ENCODE results near the gene KMT2B.
A peak's percentile ranks its signal among the peaks of the same experiment; 100 is the strongest.

Gene KMT2B

DNA sequence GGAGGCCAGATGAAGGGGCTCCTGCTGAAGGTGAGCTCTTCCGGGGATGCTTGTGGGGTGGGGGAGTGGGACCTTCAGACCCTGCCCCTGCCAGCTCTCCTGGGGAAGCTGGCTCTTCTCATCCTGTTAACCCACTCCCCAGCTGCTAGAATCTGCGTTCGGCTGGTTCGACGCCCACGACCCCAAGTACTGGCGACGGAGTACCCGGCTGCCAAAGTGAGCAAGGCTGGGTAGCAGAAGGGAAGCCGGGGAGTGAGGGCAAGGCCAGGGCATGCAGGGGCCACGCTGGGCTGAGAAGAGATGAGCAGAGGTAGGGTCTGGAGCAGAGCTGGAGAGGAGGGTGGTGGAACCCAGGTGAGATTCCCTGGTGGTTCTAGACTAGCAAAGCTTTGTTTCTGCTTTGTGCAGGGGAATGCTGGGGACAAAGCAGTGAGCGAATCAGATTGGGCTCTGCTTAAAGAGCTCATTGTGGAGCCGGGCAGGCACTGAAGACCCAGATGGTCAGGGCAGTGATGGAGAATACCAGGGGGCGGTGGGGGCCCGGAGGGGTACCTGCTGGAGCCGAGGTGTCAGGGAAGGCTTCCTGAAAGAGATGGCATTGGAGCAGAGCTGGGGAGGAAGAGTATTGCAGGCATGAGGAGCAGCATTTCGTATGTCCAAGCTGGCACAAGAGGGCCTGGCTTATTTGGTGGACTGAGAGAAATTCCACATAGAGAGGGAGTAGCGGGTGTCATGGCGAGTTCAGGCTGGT lies 10.3 kb downstream of the KMT2B start:
- Mint-ChIP-seq H3K9me3 (no peaks in the 10 kb centered on the region), H3K4me3 (no peak overlapping the region), H3K36me3 (peaks cover 100% of the 10 kb centered on the region), H3K4me1 (peaks cover 16% of the 10 kb centered on the region), H3K27ac (peak overlapping the region; percentile 82)
- DNase-seq (ENCODE audit: low spot score in 2 of 2) = no peak
- no peak for ATAC-seq

DNA sequence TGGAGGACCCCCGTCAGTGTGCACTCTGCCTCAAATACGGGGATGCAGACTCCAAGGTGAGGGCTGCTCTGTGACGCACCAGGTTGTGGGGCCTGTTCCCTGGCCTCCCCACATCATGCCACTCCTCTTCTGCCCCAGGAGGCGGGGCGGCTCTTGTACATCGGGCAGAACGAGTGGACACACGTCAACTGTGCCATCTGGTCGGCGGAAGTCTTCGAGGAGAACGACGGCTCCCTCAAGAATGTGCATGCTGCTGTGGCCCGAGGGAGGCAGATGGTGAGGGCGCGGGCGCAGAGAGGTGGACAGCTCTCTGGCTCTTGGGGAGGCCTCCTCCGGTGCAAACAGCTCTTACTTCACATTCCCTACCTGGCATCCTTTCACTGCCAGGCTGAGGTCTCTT lies 11.2 kb downstream of the KMT2B start:
- Mint-ChIP-seq H3K36me3 (peaks cover 100% of the 10 kb centered on the region), H3K4me3 (no peak overlapping the region), H3K4me1 (peaks cover 20% of the 10 kb centered on the region), H3K27ac (no peak overlapping the region), H3K9me3 (no peaks in the 10 kb centered on the region)
- DNase-seq (ENCODE audit: low spot score in 2 of 2) (no peak), ATAC-seq (no peak)

GRCh38 chr19:35729763-35730162 lies 12.0 kb downstream of the KMT2B start:
- Mint-ChIP-seq H3K27ac (peak overlapping the region; percentile 20), H3K36me3 (peaks cover 100% of the 10 kb centered on the region), H3K4me1 (peaks cover 28% of the 10 kb centered on the region), H3K9me3 (no peaks in the 10 kb centered on the region), H3K4me3 (no peak overlapping the region)
- no peak for DNase-seq (ENCODE audit: low spot score in 2 of 2)
- ATAC-seq = no peak

- no peak for ATAC-seq
- Mint-ChIP-seq H3K36me3 (peaks cover 100% of the 10 kb centered on the region), H3K9me3 (no peaks in the 10 kb centered on the region), H3K4me1 (peaks cover 32% of the 10 kb centered on the region), H3K27ac (no peak overlapping the region), H3K4me3 (no peak overlapping the region)
- DNase-seq (ENCODE audit: low spot score in 2 of 2) = no peak
Observed at GRCh38 chr19:35730326-35730725, 12.5 kb downstream of the KMT2B start.

DNA sequence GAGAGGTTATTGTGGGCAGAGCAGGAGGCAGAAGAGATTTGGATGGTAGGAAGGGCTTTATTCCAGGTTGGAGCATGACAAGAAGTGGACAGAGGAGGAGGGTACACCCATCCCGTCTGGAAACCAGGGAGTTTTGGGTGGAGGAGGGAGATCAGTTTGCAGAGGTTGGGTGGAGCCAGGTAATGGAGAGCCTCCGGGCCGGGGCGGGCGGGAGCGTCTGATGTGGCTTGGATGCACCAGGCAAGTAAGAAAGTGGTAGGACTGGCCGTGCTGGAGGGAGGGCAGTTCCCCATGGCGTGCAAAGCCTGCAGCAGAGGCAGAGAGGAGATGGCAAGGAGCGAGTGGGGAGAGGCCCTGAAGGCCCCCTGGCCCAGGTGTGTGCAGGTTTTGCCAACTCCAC lies 13.6 kb downstream of the KMT2B start:
- H3K27ac Mint-ChIP-seq = peak overlapping the region; percentile 64
- H3K36me3 Mint-ChIP-seq = peaks cover 100% of the 10 kb centered on the region
- H3K4me1 Mint-ChIP-seq = peaks cover 31% of the 10 kb centered on the region
- no peak overlapping the region for H3K4me3 Mint-ChIP-seq
- ATAC-seq = no peak
- no peaks in the 10 kb centered on the region for H3K9me3 Mint-ChIP-seq
- no peak for DNase-seq (ENCODE audit: low spot score in 2 of 2)

- peak overlapping the region; percentile 29 for H3K27ac Mint-ChIP-seq
- ATAC-seq (no peak), DNase-seq (ENCODE audit: low spot score in 2 of 2) (no peak)
- H3K4me3 Mint-ChIP-seq = no peak overlapping the region
- H3K4me1 Mint-ChIP-seq = peaks cover 36% of the 10 kb centered on the region
- no peaks in the 10 kb centered on the region for H3K9me3 Mint-ChIP-seq
- H3K36me3 Mint-ChIP-seq = peaks cover 100% of the 10 kb centered on the region
Observed at GRCh38 chr19:35731779-35732405, 14.1 kb downstream of the KMT2B start.

- Mint-ChIP-seq H3K9me3 (no peaks in the 10 kb centered on the region), H3K27ac (peak overlapping the region; percentile 29), H3K36me3 (peaks cover 100% of the 10 kb centered on the region), H3K4me3 (no peak overlapping the region), H3K4me1 (peaks cover 41% of the 10 kb centered on the region)
- DNase-seq (ENCODE audit: low spot score in 2 of 2) (no peak), ATAC-seq (no peak)
Observed at GRCh38 chr19:35732540-35733179, 14.9 kb downstream of the KMT2B start.

GRCh38 chr19:35733180-35734125 lies 15.7 kb downstream of the KMT2B start:
- peaks cover 43% of the 10 kb centered on the region for H3K4me1 Mint-ChIP-seq
- H3K9me3 Mint-ChIP-seq = no peaks in the 10 kb centered on the region
- ATAC-seq (no peak), DNase-seq (ENCODE audit: low spot score in 2 of 2) (no peak)
- peaks cover 100% of the 10 kb centered on the region for H3K36me3 Mint-ChIP-seq
- peak overlapping the region; percentile 81 for H3K27ac Mint-ChIP-seq
- no peak overlapping the region for H3K4me3 Mint-ChIP-seq

GRCh38 chr19:35734273-35734672 lies 16.5 kb downstream of the KMT2B start:
- no peak for DNase-seq (ENCODE audit: low spot score in 2 of 2)
- Mint-ChIP-seq H3K36me3 (peaks cover 100% of the 10 kb centered on the region), H3K27ac (peak overlapping the region; percentile 81), H3K4me3 (no peak overlapping the region), H3K4me1 (peaks cover 51% of the 10 kb centered on the region), H3K9me3 (no peaks in the 10 kb centered on the region)
- ATAC-seq = no peak

DNA sequence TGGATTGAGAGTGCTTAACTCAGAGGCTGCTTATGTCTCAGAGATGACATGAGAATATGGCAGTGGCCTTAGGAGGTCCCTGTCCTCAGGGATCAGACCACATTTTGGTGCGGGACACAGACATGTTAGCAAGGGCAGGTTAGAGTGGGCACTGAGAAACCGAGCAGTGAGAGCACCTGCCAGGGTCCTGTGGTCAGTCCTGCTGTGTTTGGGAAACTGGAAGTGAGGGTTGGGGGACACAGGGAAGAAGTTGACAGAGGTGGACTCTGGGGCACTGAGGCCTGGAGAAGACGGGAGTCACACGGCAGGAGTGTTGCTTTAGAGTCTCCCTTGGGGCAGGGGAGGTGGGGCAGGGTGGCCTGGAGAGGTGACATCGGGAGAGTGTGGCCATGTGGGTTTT lies 17.1 kb downstream of the KMT2B start:
- H3K36me3 Mint-ChIP-seq = peaks cover 100% of the 10 kb centered on the region
- H3K4me3 Mint-ChIP-seq = no peak overlapping the region
- DNase-seq (ENCODE audit: low spot score in 2 of 2) = no peak
- peak overlapping the region; percentile 81 for H3K27ac Mint-ChIP-seq
- H3K4me1 Mint-ChIP-seq = peaks cover 57% of the 10 kb centered on the region
- no peaks in the 10 kb centered on the region for H3K9me3 Mint-ChIP-seq
- ATAC-seq = no peak

DNA sequence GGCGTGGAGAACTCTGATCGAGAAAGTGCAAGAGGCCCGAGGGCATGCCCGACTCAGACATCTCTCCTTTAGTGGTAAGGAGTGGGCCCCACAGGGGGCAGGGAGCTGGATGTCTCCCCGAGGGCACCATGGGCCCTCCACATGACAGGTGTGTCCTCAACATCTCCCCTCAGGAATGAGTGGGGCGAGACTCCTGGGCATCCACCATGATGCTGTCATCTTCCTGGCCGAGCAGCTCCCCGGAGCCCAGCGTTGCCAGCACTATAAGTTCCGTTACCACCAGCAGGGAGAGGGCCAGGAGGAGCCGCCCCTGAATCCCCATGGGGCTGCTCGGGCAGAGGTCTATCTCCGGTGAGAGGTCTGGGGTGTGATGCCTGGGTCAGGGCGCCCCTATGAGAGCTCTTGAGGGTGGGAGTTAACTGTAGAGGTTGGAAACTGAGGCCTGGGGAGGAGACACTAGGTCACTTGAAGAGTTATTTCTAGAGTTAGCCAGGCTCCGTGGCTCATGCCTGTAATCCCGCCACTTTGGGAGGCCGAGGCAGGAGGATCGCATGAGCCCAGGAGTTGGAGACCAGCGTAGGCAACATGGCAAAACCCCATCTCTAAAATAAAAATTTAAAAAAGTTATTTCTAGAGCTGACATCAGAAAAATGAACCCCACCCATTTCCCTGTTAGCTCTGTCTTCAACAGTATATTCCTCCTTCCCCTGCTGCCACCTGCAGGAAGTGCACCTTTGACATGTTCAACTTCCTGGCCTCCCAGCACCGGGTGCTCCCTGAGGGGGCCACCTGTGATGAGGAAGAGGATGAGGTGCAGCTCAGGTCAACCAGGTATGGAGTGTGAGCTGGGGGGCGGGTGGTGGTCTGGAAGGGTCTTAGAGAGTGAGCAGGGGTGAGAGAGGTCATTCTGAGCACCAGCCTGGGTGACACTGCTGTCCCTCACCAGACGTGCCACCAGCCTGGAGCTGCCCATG lies 19.4 kb downstream of the KMT2B start:
- DNase-seq (ENCODE audit: low spot score in 2 of 2) (no peak), ATAC-seq (no peak)
- Mint-ChIP-seq H3K36me3 (peaks cover 99% of the 10 kb centered on the region), H3K9me3 (no peaks in the 10 kb centered on the region), H3K4me3 (no peak overlapping the region), H3K27ac (peak overlapping the region; percentile 81), H3K4me1 (peaks cover 54% of the 10 kb centered on the region)

DNA sequence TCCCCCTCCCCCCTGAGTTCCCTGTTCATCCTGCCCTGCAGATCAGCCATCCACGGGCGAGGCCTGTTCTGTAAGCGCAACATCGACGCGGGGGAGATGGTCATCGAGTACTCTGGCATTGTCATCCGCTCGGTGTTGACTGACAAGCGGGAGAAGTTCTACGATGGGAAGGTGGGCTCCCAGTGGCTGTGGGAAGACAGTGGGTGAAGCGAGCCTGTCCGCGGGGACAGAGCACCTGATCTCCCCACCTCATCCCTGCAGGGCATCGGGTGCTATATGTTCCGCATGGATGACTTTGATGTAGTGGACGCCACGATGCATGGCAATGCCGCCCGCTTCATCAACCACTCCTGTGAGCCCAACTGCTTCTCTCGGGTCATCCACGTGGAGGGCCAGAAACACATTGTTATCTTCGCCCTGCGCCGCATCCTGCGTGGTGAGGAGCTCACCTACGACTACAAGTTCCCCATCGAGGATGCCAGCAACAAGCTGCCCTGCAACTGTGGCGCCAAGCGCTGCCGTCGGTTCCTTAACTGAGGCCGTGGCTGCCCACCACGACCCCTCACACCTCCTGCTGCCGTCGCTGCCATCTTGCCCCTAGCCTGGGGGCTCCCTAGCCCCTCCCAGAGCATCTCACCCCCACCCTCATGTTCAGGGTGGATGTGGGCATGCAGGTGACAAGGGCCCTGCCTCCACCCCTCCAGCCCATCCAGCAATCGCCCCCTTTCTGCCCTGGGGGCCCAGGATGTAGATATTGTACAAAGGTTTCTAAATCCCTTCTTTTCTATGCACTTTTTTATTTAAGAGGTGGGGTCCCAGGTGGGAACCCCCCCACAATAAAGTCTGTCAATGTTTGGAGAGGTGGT lies 20.5 kb downstream of the KMT2B start:
- no peaks in the 10 kb centered on the region for H3K9me3 Mint-ChIP-seq
- ATAC-seq (no peak), DNase-seq (ENCODE audit: low spot score in 2 of 2) (no peak)
- peaks cover 98% of the 10 kb centered on the region for H3K36me3 Mint-ChIP-seq
- peak overlapping the region; percentile 94 for H3K4me3 Mint-ChIP-seq
- peak overlapping the region; percentile 81 for H3K27ac Mint-ChIP-seq
- peaks cover 63% of the 10 kb centered on the region for H3K4me1 Mint-ChIP-seq

- peaks cover 66% of the 10 kb centered on the region for H3K4me1 Mint-ChIP-seq
- peak overlapping the region; percentile 94 for H3K4me3 Mint-ChIP-seq
Observed at GRCh38 chr19:35738887-35739229, 21.1 kb downstream of the KMT2B start.

More at GRCh38 chr19:35738887-35739229, 21.1 kb downstream of the KMT2B start:
- ATAC-seq (no peak), DNase-seq (ENCODE audit: low spot score in 2 of 2) (no peak)
- peak overlapping the region; percentile 67 for H3K27ac Mint-ChIP-seq
- no peaks in the 10 kb centered on the region for H3K9me3 Mint-ChIP-seq
- peaks cover 92% of the 10 kb centered on the region for H3K36me3 Mint-ChIP-seq

Measured in stimulated activated effector memory CD8-positive, alpha-beta T cell treated with anti-CD3 and anti-CD28 coated beads, Interleukin-12 subunit alpha, Interleukin-12 subunit beta, amount 100 ng/mL, for 72 hours (primary cell).